ENCODE results near the gene MAML2. TPM values are rescaled to one million over a fixed set of nuclear protein-coding genes. Genes with fewer than 3 reads are reported as not detected.
A peak's percentile ranks its signal among the peaks of the same experiment; 100 is the strongest.

Gene MAML2
- total RNA-seq, 1 donor from 2014 or later = 4.8 TPM

- no peak for DNase-seq
Observed at GRCh38 chr11:96318399-96318798, 24.6 kb downstream of the MAML2 start.

- no peak for DNase-seq
Observed at GRCh38 chr11:96317985-96318384, 25.0 kb downstream of the MAML2 start.

GRCh38 chr11:96317571-96317970 is 25.4 kb downstream of the MAML2 start:
- DNase-seq = no peak

GRCh38 chr11:96316869-96317268 is 26.1 kb downstream of the MAML2 start:
- DNase-seq = no peak

GRCh38 chr11:96315476-96315875 is 27.5 kb downstream of the MAML2 start:
- DNase-seq = no peak

- no peak for DNase-seq
Observed at GRCh38 chr11:96314326-96315020, 28.5 kb downstream of the MAML2 start.

GRCh38 chr11:96313163-96313562 is 29.8 kb downstream of the MAML2 start:
- no peak for DNase-seq

- DNase-seq = no peak
Observed at GRCh38 chr11:96311120-96311568, 31.9 kb downstream of the MAML2 start.

GRCh38 chr11:96310236-96310635 is 32.8 kb downstream of the MAML2 start:
- DNase-seq = no peak

GRCh38 chr11:96309643-96310017 is 33.4 kb downstream of the MAML2 start:
- no peak for DNase-seq

GRCh38 chr11:96309016-96309642 is 33.9 kb downstream of the MAML2 start:
- no peak for DNase-seq

GRCh38 chr11:96307776-96308140 is 35.2 kb downstream of the MAML2 start:
- DNase-seq = no peak

GRCh38 chr11:96306933-96307775 is 35.8 kb downstream of the MAML2 start:
- peak; percentile 15 for DNase-seq

- DNase-seq = no peak
Observed at GRCh38 chr11:96306600-96306932, 36.4 kb downstream of the MAML2 start.

- DNase-seq = no peak
Observed at GRCh38 chr11:96306071-96306470, 36.9 kb downstream of the MAML2 start.

- DNase-seq = no peak
Observed at GRCh38 chr11:96303980-96304379, 39.0 kb downstream of the MAML2 start.

- no peak for DNase-seq
Observed at GRCh38 chr11:96303064-96303463, 39.9 kb downstream of the MAML2 start.

- no peak for DNase-seq
Observed at GRCh38 chr11:96301818-96302217, 41.2 kb downstream of the MAML2 start.

GRCh38 chr11:96299155-96299888 is 43.7 kb downstream of the MAML2 start:
- no peak for DNase-seq

GRCh38 chr11:96295369-96295768 is 47.6 kb downstream of the MAML2 start:
- DNase-seq = no peak

- DNase-seq = no peak
Observed at GRCh38 chr11:96294289-96294688, 48.7 kb downstream of the MAML2 start.

- no peak for DNase-seq
Observed at GRCh38 chr11:96293598-96294021, 49.4 kb downstream of the MAML2 start.

- no peak for DNase-seq
Observed at GRCh38 chr11:96293109-96293508, 49.9 kb downstream of the MAML2 start.

Measured in occipital lobe (tissue), 2 donors.